Gastrocnemius medialis (tissue), 4 donors: ENCODE results near the gene FBXW9. TPM values are rescaled to one million over a fixed set of nuclear protein-coding genes. Genes with fewer than 3 reads are reported as not detected.

Source experiments
- ATAC-seq, 2 donors: fragments of 150-250 bp; one replicate each; pipeline ENCODE4 v1.9.1; 2016
- DNase-seq, 2 donors: peaks; one replicate each; pipeline ENCODE4 v3.0.0-alpha.2; 2019
- H3K27ac ChIP-seq, 4 donors: fragments of 200-600 bp; sonication (generic); 1 replicate in 1 of 4; 2 replicates in 3 of 4; pipeline ENCODE4 v1.5.1; 2016 to 2018; ENCODE audit warnings: mild to moderate bottlenecking in 2 of 4, moderate library complexity in 1 of 4
- H3K27me3 ChIP-seq, 3 donors: fragments of 200-600 bp; sonication (generic) in 2 of 3; 1 replicate in 1 of 3; 2 replicates in 2 of 3; pipeline versions ENCODE4 v1.5.1 to v1.6.0; 2016 to 2019; ENCODE audit warnings: mild to moderate bottlenecking in 1 of 3, moderate library complexity in 1 of 3
- H3K36me3 ChIP-seq, 2 donors: fragments of 200-600 bp; sonication (generic) in 1 of 2; one replicate each; pipeline ENCODE4 v1.5.1; 2017 to 2018
- H3K4me1 ChIP-seq, 2 donors: fragments of 200-600 bp; sonication (generic) in 1 of 2; one replicate each; pipeline ENCODE4 v1.5.1; 2016 to 2017; ENCODE audit warnings: mild to moderate bottlenecking in 2 of 2
- H3K4me3 ChIP-seq, 4 donors: fragments of 200-600 bp; sonication (generic) in 3 of 4; 1 replicate in 1 of 4; 2 replicates in 3 of 4; pipeline ENCODE4 v1.5.1; 2016 to 2019; ENCODE audit warnings: mild to moderate bottlenecking in 2 of 4
- H3K9me3 ChIP-seq, 3 donors: fragments of 200-600 bp; sonication (generic) in 2 of 3; 1 replicate in 1 of 3; 2 replicates in 2 of 3; pipeline ENCODE4 v1.5.1; 2016 to 2019
- POLR2A ChIP-seq, 2 donors: fragments of 450-650 bp; IDR thresholded peaks; one replicate each; pipeline ENCODE4 v1.6.1; 2017; ENCODE audit warnings: antibody characterized with exemption in 2 of 2, mild to moderate bottlenecking in 2 of 2, moderate library complexity in 2 of 2
- in situ Hi-C, 4 donors: fragments of 200-750 bp; cut with MboI; loops; one replicate each; pipeline versions ENCODE4 v1.15.0 to v1.8.0; 2017; ENCODE audit warnings: low sequenced_read_pairs in 4 of 4
- intact Hi-C: fragments of 100-400 bp; cut with DNase I; formaldehyde crosslinking; loops from one replicate; pipeline ENCODE4 v1.15.1; 2023; ENCODE audit warnings: low total_unique reads
- total RNA-seq, 4 donors: library from RNA; depleted of rRNA; stranded (reverse); fragments of >200 nt; gene quantifications; one replicate each; pipeline versions ENCODE4 v1.1.0 to v1.2.3, GENCODE V29; 2016
- TF ChIP-seq, protein P1 (sequence below), 5 experiments: fragments of 450-650 bp in 3 of 5; fragments of 200-600 bp in 2 of 5; sonication (generic) in 2 of 5; IDR thresholded peaks in 4 of 5; conservative IDR thresholded peaks in 1 of 5; 1 replicate in 4 of 5; 2 replicates in 1 of 5; pipeline ENCODE4 v1.5.1; 2016 to 2019; ENCODE audit warnings: antibody characterized with exemption in 5 of 5, mild to moderate bottlenecking in 3 of 5, moderate library complexity in 3 of 5

Gene FBXW9
- 1 to 10 TPM; 2.5 to 5.8 (median 3.3) TPM for total RNA-seq

DNA sequence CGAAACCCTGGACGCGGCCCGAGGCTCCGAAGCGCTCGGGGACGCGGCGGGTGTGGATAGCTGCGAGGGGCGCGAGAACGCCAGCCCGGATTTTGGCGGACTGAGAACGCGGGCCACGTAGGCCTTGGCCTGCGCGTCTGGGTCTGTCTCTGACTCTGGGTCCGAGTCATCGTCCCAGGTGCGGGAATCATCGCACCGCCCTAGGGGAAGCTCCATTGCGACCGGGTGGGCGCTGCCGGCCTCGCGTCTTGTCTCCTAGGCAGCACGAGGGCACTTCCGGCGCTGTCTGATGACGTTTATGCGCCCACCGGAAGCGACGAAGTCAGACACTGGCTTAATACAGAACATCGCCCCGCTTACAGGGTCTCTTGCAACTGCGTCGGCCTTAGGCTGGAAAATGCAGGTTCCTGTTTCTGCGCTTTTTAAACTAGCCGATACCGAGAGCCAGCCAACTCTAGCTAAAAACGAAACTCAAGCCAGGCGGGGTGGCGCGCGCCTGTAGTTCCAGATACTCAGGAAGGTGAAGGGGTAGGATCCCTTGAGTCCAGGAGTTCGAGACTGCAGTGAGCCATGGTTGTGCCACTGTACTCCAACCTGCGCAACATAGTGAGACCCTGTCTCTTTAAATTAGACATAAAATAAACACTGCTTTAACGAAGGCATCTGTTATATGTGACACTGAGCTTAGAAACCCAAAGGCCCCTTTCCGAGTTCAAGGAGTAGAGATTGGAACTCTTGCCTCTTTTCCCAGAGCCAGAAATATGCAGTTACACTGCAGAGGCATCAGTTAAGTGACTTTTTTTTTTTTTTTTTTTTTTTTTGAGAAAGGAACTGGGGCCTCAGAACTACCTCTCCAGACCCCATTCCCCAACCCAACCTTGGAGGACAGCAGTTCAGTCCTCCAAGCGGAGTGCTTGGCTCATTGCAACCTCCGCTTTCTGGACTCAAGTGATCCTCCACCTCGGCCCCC lies at the start of gene FBXW9:
FBXW9 (minus strand) TSS at position 266 of the 970 bp plus-strand sequence; CDS start at position 216, 50 bp downstream.
- TF ChIP-seq, protein P1, sequence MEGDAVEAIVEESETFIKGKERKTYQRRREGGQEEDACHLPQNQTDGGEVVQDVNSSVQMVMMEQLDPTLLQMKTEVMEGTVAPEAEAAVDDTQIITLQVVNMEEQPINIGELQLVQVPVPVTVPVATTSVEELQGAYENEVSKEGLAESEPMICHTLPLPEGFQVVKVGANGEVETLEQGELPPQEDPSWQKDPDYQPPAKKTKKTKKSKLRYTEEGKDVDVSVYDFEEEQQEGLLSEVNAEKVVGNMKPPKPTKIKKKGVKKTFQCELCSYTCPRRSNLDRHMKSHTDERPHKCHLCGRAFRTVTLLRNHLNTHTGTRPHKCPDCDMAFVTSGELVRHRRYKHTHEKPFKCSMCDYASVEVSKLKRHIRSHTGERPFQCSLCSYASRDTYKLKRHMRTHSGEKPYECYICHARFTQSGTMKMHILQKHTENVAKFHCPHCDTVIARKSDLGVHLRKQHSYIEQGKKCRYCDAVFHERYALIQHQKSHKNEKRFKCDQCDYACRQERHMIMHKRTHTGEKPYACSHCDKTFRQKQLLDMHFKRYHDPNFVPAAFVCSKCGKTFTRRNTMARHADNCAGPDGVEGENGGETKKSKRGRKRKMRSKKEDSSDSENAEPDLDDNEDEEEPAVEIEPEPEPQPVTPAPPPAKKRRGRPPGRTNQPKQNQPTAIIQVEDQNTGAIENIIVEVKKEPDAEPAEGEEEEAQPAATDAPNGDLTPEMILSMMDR (IDR thresholded peaks at IDR 0.05 in 4 of 5, conservative IDR thresholded peaks at IDR 0.05 in 1 of 5) = no peak
- peak in 1 of 2 donors; percentile 50 for TF ChIP-seq POLR2A (IDR thresholded peaks at IDR 0.05)
- ATAC-seq (peak; percentile 96), DNase-seq (peak; percentile 87 to 95)
- H3K4me1 ChIP-seq = peaks cover 9 to 16% of the 10 kb centered on the region in 2 donors
- H3K27ac ChIP-seq = peak within 1 kb of the TSS; percentile 76 to 92 (median 86)
- H3K4me3 ChIP-seq = peak within 1 kb of the TSS; percentile 78 to 98 (median 95)
- no peaks in the 10 kb centered on the region for H3K27me3 ChIP-seq
- peaks cover 0 to 20% of the 10 kb centered on the region in 2 donors for H3K36me3 ChIP-seq
- in situ Hi-C loops (no loop called here), intact Hi-C loops (no loop called here)
- H3K9me3 ChIP-seq = no peaks in the 10 kb centered on the region

DNA sequence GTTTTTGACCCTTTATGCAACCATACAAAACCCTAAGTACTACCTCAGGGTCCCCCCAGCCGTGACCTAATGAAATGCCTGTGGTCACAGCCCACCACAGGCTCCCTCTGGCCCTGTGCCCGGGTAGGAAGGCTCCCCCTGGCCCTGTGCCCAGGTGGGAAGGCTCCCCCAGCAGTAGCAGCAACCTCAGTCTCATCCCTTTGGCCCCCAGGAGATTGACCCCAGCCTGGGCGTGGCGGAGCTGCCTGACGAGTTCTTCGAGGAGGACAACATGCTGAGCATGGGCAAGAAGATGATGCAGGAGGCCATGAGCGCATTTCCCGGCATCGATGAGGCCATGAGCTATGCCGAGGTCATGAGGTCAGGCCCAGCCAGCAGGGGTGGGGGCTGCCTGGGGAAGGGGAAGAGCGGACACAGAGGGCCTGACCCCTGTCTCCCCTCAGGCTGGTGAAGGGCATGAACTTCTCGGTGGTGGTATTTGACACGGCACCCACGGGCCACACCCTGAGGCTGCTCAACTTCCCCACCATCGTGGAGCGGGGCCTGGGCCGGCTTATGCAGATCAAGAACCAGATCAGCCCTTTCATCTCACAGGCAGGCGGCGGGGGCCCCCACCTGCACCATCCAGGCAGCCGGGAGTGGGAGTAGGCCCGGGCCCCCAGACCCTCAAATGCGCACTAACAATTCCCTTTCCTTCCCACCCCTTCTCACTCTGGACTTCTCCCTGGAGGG lies 48.9 kb upstream of the FBXW9 start:
- no peak for TF ChIP-seq POLR2A (IDR thresholded peaks at IDR 0.05)
- TF ChIP-seq, protein P1 (IDR thresholded peaks at IDR 0.05 in 4 of 5, conservative IDR thresholded peaks at IDR 0.05 in 1 of 5) = no peak
- no peak for ATAC-seq
- intact Hi-C loops (no loop called here), in situ Hi-C loops (no loop called here)
- DNase-seq = no peak
- Histone ChIP-seq H3K36me3 (peaks cover 0 to 71% of the 10 kb centered on the region in 2 donors), H3K27ac (no peak overlapping the region), H3K4me3 (no peak overlapping the region), H3K27me3 (peaks cover 4 to 15% (median 6%) of the 10 kb centered on the region in 3 donors), H3K4me1 (peaks cover 0 to 3% of the 10 kb centered on the region in 2 donors), H3K9me3 (no peaks in the 10 kb centered on the region)

- DNase-seq (no peak), ATAC-seq (no peak)
- Histone ChIP-seq H3K27ac (peak overlapping the region; percentile 81 to 93 (median 86)), H3K4me3 (peak overlapping the region; percentile 76 to 95 (median 88)), H3K4me1 (peaks cover 24 to 29% of the 10 kb centered on the region in 2 donors), H3K9me3 (no peaks in the 10 kb centered on the region), H3K36me3 (peaks cover 0 to 39% of the 10 kb centered on the region in 2 donors), H3K27me3 (no peaks in the 10 kb centered on the region)
- intact Hi-C loops (loop anchor here (1.0 to 10.0 kb wide), 2 partner anchors 128 to 377 kb away; partner anchors contain the start of genes NACC1, TRMT1, ZNF490 and ZNF791), in situ Hi-C loops (no loop called here)
- TF ChIP-seq, protein P1 (IDR thresholded peaks at IDR 0.05 in 4 of 5, conservative IDR thresholded peaks at IDR 0.05 in 1 of 5) = no peak
- TF ChIP-seq POLR2A (IDR thresholded peaks at IDR 0.05) = no peak
These were observed 41.5 kb upstream of the FBXW9 start for GRCh38 chr19:12737835-12738351.

DNA sequence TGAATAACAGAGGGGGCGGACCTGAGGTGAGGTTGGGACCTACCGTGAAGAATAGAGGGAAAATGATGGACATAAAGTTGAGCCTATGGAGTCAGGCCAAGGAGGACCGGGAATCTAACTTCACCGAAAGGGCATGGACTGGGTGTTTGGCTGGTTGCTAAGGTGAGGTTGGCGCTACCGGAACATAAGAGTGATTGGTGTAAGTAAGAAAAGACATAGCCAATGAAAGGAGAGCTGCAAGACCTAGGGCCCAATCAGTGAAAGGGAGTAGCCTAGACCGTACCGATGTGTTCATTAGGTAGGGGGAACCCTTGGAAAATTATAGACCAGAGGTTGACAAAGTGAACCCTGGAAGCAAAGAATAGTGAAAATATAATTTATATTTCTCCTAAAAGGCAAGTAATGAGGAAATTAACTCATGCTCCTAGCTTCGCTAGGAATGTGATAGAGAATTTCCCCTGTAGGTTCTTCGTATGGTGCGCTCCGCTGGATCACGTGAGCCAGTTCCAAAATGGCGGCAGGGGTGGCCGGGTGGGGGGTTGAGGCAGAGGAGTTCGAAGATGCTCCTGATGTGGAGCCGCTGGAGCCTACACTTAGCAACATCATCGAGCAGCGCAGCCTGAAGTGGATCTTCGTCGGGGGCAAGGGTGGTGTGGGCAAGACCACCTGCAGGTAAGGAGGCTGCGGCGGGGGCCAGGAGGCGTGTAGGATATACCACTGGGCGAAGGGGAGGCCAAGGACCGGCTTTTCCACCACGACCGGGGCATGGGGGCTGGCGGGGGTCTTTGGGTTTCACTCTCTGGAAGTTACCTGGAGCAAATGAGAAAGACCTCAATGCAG lies 40.8 kb upstream of the FBXW9 start, which contains the start of gene GET3:
GET3 (plus strand) TSS at position 503 of the 840 bp plus-strand sequence; CDS start at position 512, 9 bp downstream.
- Histone ChIP-seq H3K36me3 (peaks cover 0 to 38% of the 10 kb centered on the region in 2 donors), H3K4me3 (peak within 1 kb of the TSS; percentile 76 to 95 (median 88)), H3K9me3 (no peaks in the 10 kb centered on the region), H3K27me3 (no peaks in the 10 kb centered on the region), H3K27ac (peak within 1 kb of the TSS; percentile 81 to 93 (median 86)), H3K4me1 (peaks cover 29 to 35% of the 10 kb centered on the region in 2 donors)
- in situ Hi-C loops (no loop called here), intact Hi-C loops (loop anchor here (1.0 to 10.0 kb wide), 2 partner anchors 127 to 378 kb away; partner anchors contain the start of genes NACC1, TRMT1, ZNF490 and ZNF791)
- ATAC-seq = peak; percentile 93 to 94
- DNase-seq = peak; percentile 93 to 95
- TF ChIP-seq, protein P1 (IDR thresholded peaks at IDR 0.05 in 4 of 5, conservative IDR thresholded peaks at IDR 0.05 in 1 of 5) = peak in 1 of 5 experiments; percentile 41
- no peak for TF ChIP-seq POLR2A (IDR thresholded peaks at IDR 0.05)
